DND-41 (cell line): ENCODE results near the gene TTLL10.
"Not testable (repeated sequence)": the region's sequence is repeated elsewhere in the genome, so short reads cannot be mapped to it uniquely, and the experiment has no call there.

Experiments
- ATAC-seq: fragments of 200-7000 bp; cut with Tn5 transposase; 3 replicates; pipeline ENCODE4 v1.9.1; 2021; ENCODE audit warnings: low read depth; ENCODE audit not compliant: insufficient read depth
- DNase-seq: peaks from one replicate; pipeline ENCODE4 v3.0.0-alpha.2; 2020
- H2AFZ ChIP-seq: 2 replicates; pipeline ENCODE4 v1.6.0; 2012; ENCODE audit warnings: low read depth, low read length
- H3K27ac ChIP-seq: 2 replicates; pipeline ENCODE4 v1.5.1; 2012; ENCODE audit warnings: low read length, inconsistent platforms
- H3K27me3 ChIP-seq: fragments of 200-600 bp; sonication (generic); 2 replicates; pipeline ENCODE4 v1.6.0; 2012; ENCODE audit warnings: low read length, mild to moderate bottlenecking, inconsistent platforms; ENCODE audit not compliant: insufficient read depth, poor library complexity
- H3K36me3 ChIP-seq: 2 replicates; pipeline ENCODE4 v1.5.1; 2012; ENCODE audit warnings: low read length, inconsistent platforms; ENCODE audit not compliant: insufficient read depth
- H3K4me1 ChIP-seq: 2 replicates; pipeline ENCODE4 v1.5.1; 2012; ENCODE audit warnings: mild to moderate bottlenecking, low read length; ENCODE audit not compliant: insufficient read depth
- H3K4me2 ChIP-seq: 2 replicates; pipeline ENCODE4 v1.6.0; 2012; ENCODE audit warnings: mild to moderate bottlenecking, moderate library complexity, low read length, inconsistent platforms; ENCODE audit not compliant: insufficient read depth
- H3K4me3 ChIP-seq, 2 experiments: fragments of 200-600 bp in 1 of 2; shearing (Covaris generic) in 1 of 2; 2 replicates each; pipeline ENCODE4 v1.5.1; 2012 to 2016; ENCODE audit warnings: inconsistent platforms in 2 of 2, low read length in 2 of 2, mild to moderate bottlenecking in 2 of 2, low read depth in 1 of 2, moderate library complexity in 1 of 2
- H3K79me2 ChIP-seq: 2 replicates; pipeline ENCODE4 v1.6.0; 2012; ENCODE audit warnings: low read length, inconsistent platforms; ENCODE audit not compliant: insufficient read depth
- H3K9ac ChIP-seq: 2 replicates; pipeline ENCODE4 v1.6.0; 2012; ENCODE audit warnings: low read depth, mild to moderate bottlenecking, inconsistent platforms, low read length, moderate library complexity
- H3K9me3 ChIP-seq: 2 replicates; pipeline ENCODE4 v1.5.1; 2012; ENCODE audit warnings: low read length, moderate library complexity, mild to moderate bottlenecking, inconsistent platforms; ENCODE audit not compliant: insufficient read depth, severe bottlenecking
- H4K20me1 ChIP-seq: 2 replicates; pipeline ENCODE4 v1.6.0; 2012; ENCODE audit warnings: low read length; ENCODE audit not compliant: insufficient read depth
- EZH2 ChIP-seq: IDR thresholded peaks from 3 replicates; pipeline ENCODE4 v1.6.1; 2012; ENCODE audit warnings: borderline replicate concordance, low read depth, mild to moderate bottlenecking, moderate library complexity, low read length, inconsistent platforms; ENCODE audit not compliant: severe bottlenecking
- TF ChIP-seq, protein P1 (sequence below): IDR thresholded peaks from 2 replicates; pipeline ENCODE4 v1.5.1; 2012; ENCODE audit warnings: borderline replicate concordance, low read length, moderate library complexity, mild to moderate bottlenecking; ENCODE audit not compliant: poor library complexity, severe bottlenecking; ENCODE audit errors: extremely low read depth

Gene TTLL10

GRCh38 chr1:1148569-1148968, 25.1 kb upstream of the TTLL10 start:
- Histone ChIP-seq H3K36me3 (no peaks in the 10 kb centered on the region), H3K27ac (no peak overlapping the region), H3K9me3 (peaks cover 5% of the 10 kb centered on the region), H3K79me2 (no peaks in the 10 kb centered on the region), H3K9ac (no peak overlapping the region), H3K4me1 (no peaks in the 10 kb centered on the region), H2AFZ (no peak overlapping the region), H4K20me1 (peaks cover 3% of the 10 kb centered on the region), H3K4me2 (no peak overlapping the region), H3K4me3 (no peak overlapping the region), H3K27me3 (no peaks in the 10 kb centered on the region)
- TF ChIP-seq, protein P1, sequence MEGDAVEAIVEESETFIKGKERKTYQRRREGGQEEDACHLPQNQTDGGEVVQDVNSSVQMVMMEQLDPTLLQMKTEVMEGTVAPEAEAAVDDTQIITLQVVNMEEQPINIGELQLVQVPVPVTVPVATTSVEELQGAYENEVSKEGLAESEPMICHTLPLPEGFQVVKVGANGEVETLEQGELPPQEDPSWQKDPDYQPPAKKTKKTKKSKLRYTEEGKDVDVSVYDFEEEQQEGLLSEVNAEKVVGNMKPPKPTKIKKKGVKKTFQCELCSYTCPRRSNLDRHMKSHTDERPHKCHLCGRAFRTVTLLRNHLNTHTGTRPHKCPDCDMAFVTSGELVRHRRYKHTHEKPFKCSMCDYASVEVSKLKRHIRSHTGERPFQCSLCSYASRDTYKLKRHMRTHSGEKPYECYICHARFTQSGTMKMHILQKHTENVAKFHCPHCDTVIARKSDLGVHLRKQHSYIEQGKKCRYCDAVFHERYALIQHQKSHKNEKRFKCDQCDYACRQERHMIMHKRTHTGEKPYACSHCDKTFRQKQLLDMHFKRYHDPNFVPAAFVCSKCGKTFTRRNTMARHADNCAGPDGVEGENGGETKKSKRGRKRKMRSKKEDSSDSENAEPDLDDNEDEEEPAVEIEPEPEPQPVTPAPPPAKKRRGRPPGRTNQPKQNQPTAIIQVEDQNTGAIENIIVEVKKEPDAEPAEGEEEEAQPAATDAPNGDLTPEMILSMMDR = no peak
- TF ChIP-seq EZH2 = no peak
- ATAC-seq (no peak), DNase-seq (no peak)

- no peak overlapping the region for H3K27ac ChIP-seq
- no peak overlapping the region for H3K9ac ChIP-seq
- ATAC-seq (no peak), DNase-seq (no peak)
- peaks cover 5% of the 10 kb centered on the region for H3K9me3 ChIP-seq
- H3K36me3 ChIP-seq = no peaks in the 10 kb centered on the region
- peaks cover 3% of the 10 kb centered on the region for H4K20me1 ChIP-seq
- H2AFZ ChIP-seq = no peak overlapping the region
- no peaks in the 10 kb centered on the region for H3K79me2 ChIP-seq
- H3K4me3 ChIP-seq = no peak overlapping the region
- TF ChIP-seq EZH2 = no peak
- TF ChIP-seq, protein P1 = no peak
- H3K4me2 ChIP-seq = no peak overlapping the region
- no peaks in the 10 kb centered on the region for H3K27me3 ChIP-seq
- H3K4me1 ChIP-seq = no peaks in the 10 kb centered on the region
Measured at GRCh38 chr1:1149416-1149815, 24.3 kb upstream of the TTLL10 start.

DNA sequence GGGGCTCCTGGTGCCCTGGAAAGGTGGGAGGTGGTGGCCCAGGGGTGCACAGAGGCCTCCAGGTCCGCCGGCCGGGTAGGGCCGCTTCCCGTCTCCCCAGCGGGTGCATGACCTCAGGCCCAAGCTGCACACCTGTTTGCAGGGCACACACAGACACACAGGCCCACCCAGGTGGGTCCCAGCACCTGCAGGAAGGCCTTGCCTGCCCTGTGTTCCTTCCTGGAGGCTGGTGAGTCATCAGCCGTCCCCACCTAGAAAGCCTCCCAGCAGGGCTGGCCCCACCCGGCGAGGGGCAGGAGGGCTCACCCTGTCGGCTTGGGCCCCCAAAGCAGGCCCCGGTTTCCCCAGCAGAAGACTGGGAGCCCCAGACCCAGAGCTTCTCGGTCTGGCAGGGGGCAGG, 23.6 kb upstream of the TTLL10 start:
- H3K27ac ChIP-seq = no peak overlapping the region
- no peak overlapping the region for H3K9ac ChIP-seq
- no peaks in the 10 kb centered on the region for H3K79me2 ChIP-seq
- peaks cover 3% of the 10 kb centered on the region; the same call in 1 of the 2 replicates for H4K20me1 ChIP-seq
- H3K9me3 ChIP-seq = peaks cover 5% of the 10 kb centered on the region
- ATAC-seq (no peak), DNase-seq (no peak)
- no peaks in the 10 kb centered on the region for H3K4me1 ChIP-seq
- no peak overlapping the region for H2AFZ ChIP-seq
- no peak overlapping the region for H3K4me3 ChIP-seq
- no peak for TF ChIP-seq EZH2
- TF ChIP-seq, protein P1 = no peak
- no peaks in the 10 kb centered on the region for H3K36me3 ChIP-seq
- no peak overlapping the region for H3K4me2 ChIP-seq
- no peaks in the 10 kb centered on the region for H3K27me3 ChIP-seq

- H3K27me3 ChIP-seq = no peaks in the 10 kb centered on the region
- no peak overlapping the region for H3K27ac ChIP-seq
- no peaks in the 10 kb centered on the region for H3K36me3 ChIP-seq
- no peak overlapping the region for H3K4me3 ChIP-seq
- no peaks in the 10 kb centered on the region for H3K4me1 ChIP-seq
- H3K79me2 ChIP-seq = no peaks in the 10 kb centered on the region
- TF ChIP-seq, protein P1 = no peak
- TF ChIP-seq EZH2 = no peak
- peaks cover 5% of the 10 kb centered on the region for H3K9me3 ChIP-seq
- H4K20me1 ChIP-seq = peaks cover 3% of the 10 kb centered on the region; the same call in 1 of the 2 replicates
- H3K4me2 ChIP-seq = no peak overlapping the region
- no peak overlapping the region for H2AFZ ChIP-seq
- H3K9ac ChIP-seq = no peak overlapping the region
- DNase-seq = no peak
- no peak for ATAC-seq
Measured at GRCh38 chr1:1151306-1151705, 22.4 kb upstream of the TTLL10 start.

- H4K20me1 ChIP-seq, H3K36me3 ChIP-seq, H3K27ac ChIP-seq, H2AFZ ChIP-seq, H3K9me3 ChIP-seq, H3K27me3 ChIP-seq, H3K4me1 ChIP-seq, ATAC-seq, H3K4me3 ChIP-seq, H3K4me2 ChIP-seq, H3K9ac ChIP-seq, DNase-seq, H3K79me2 ChIP-seq: not testable (repeated sequence)
Measured at GRCh38 chr1:1152431-1152830, 21.2 kb upstream of the TTLL10 start.
